ENCODE data around the gene CNTNAP3B. TPM values are rescaled to one million over a fixed set of nuclear protein-coding genes. Genes with fewer than 3 reads are reported as not detected.
"Not testable (repeated sequence)": the region's sequence is repeated elsewhere in the genome, so short reads cannot be mapped to it uniquely, and the experiment has no call there.

Gene CNTNAP3B
- total RNA-seq, 2 experiments from 2014 or later: not detected

DNA sequence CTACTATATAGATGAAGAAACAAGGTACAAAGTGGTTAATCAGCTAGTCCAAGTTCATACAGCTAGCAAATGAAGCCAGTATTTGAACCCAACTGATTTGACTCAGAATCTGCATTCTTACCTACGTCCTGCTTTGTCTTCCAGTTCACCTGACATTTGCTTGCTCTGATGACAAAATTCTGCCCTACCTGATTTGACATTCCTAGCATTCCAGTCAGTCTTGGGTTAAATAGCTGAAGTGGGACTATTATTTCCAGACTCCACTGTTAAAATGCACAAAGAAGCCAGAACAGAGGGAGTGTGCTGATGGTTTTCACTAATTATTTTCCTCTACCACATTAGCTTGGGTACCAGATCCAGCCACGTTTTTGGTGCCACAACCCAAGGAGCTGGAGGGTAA is 78.5 kb downstream of the CNTNAP3B start:
- not testable (repeated sequence) for H3K4me3 Mint-ChIP-seq, H3K36me3 Mint-ChIP-seq

DNA sequence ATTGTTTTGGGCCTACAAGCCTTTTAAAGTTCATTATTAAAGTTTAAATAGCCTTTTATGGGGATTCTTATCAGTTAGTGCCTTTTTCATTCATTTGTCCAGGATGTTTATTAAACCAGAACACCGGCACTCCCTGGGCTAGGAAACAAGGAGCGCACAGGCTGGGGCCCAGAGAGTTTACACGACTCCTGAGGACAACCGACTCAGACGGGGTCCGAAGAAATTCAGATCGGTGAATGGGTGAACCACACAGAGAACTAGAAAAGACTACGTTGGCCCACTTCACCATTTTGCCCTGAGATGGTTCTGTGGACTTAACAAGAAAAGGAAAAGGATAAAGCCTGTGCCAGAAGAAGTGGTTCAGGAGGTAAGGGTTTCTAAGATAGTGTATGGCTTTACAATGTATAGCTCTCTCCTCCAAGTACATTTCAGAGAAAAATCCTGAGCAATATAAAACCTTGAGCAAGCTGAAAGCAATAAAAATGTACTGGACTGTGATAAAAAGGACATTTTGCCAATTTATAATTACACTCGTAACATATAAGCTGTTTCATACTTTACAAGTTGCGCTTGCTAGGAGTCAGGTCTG is 84.7 kb downstream of the CNTNAP3B start:
- H3K27ac Mint-ChIP-seq; intact Hi-C loops (cut with micrococcal nuclease); CTCF ChIA-PET; H3K9me3 Mint-ChIP-seq; H3K4me3 Mint-ChIP-seq; POLR2A ChIA-PET; H3K27me3 Mint-ChIP-seq; H3K36me3 Mint-ChIP-seq; DNase-seq; H3K4me1 Mint-ChIP-seq (ENCODE audit: low read depth): not testable (repeated sequence)

More for the DNA sequence above, 78.5 kb downstream of the CNTNAP3B start:
- DNase-seq; intact Hi-C loops (cut with micrococcal nuclease); H3K9me3 Mint-ChIP-seq; CTCF ChIA-PET; POLR2A ChIA-PET; H3K4me1 Mint-ChIP-seq (ENCODE audit: low read depth); H3K27ac Mint-ChIP-seq; H3K27me3 Mint-ChIP-seq: not testable (repeated sequence)

DNA sequence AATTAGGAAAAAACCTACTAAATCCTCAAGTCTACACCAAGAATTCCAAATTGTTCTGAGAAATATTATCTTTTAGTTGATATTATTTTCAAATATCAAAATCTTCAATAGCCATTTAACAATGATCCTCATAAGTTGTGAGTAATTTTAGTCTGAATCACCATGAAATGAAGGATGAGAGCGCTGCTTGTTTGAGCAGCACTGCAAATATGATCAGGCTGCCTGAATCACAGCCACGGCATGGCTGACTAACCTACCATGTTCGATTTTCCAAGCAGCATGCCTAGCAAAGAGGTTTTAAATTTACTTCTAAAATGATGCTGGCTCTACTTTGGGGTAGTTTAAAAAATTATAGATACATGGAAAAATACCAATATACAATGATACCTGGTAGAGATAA is 95.7 kb downstream of the CNTNAP3B start:
- CTCF ChIA-PET; H3K4me3 Mint-ChIP-seq; H3K4me1 Mint-ChIP-seq (ENCODE audit: low read depth); H3K27ac Mint-ChIP-seq; DNase-seq; H3K9me3 Mint-ChIP-seq; intact Hi-C loops (cut with micrococcal nuclease); H3K36me3 Mint-ChIP-seq; POLR2A ChIA-PET; H3K27me3 Mint-ChIP-seq: not testable (repeated sequence)

DNA sequence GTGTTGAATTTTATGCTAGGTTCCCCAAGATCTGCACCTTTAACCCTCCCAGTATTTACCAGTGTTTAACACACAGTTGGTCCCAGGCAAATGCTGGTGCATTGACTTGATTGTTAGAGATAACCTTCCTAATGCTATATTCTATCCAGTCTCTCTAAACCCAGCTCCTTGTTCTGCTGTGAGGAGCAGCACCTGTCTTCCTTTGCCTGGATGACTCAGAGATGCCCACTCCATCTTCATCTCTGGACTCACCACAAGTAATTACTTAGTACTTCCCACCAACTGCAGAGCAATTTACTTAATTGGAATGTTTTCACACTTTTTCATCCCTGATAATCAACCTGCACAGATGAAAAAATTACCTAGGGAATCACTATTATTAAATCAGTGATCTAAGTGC is 108.6 kb downstream of the CNTNAP3B start:
- H3K9me3 Mint-ChIP-seq; H3K4me1 Mint-ChIP-seq (ENCODE audit: low read depth); H3K4me3 Mint-ChIP-seq; DNase-seq; POLR2A ChIA-PET; H3K36me3 Mint-ChIP-seq; H3K27me3 Mint-ChIP-seq; CTCF ChIA-PET; intact Hi-C loops (cut with micrococcal nuclease); H3K27ac Mint-ChIP-seq: not testable (repeated sequence)

DNA sequence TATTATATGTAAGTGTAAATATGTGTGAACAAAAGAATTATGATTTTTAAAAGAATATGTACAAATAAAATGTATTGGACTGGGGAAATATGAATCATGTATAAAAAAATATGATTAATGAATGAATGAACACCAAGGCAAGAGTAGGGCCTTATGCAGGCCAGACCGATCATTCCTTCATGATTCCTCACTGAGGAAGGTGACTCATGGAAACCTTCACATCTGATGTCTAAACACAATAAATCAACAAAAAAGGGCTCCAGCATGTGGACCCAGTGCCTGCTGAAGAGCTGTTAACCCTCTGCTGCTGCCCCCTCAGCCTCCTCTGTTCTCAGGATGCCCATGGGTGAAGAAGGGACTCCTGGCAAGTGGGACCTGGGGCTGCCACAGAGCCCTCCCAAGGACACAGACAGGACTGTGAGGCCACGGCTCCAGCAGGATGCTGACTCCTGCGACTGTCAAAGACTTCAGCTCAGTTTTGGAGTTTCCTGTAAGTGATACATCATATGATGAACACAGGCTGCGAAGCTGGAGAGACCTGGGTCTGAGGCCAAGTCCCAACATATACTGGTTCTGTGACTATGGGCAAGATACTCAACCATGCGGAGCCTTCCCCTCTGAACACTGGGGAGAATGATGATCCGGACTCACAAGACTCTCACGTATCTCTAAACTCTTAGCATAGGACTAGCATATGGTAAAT is 110.9 kb downstream of the CNTNAP3B start:
- intact Hi-C loops (cut with micrococcal nuclease); H3K9me3 Mint-ChIP-seq; H3K4me1 Mint-ChIP-seq (ENCODE audit: low read depth); POLR2A ChIA-PET; H3K36me3 Mint-ChIP-seq; H3K4me3 Mint-ChIP-seq; H3K27me3 Mint-ChIP-seq; H3K27ac Mint-ChIP-seq; DNase-seq; CTCF ChIA-PET: not testable (repeated sequence)

DNA sequence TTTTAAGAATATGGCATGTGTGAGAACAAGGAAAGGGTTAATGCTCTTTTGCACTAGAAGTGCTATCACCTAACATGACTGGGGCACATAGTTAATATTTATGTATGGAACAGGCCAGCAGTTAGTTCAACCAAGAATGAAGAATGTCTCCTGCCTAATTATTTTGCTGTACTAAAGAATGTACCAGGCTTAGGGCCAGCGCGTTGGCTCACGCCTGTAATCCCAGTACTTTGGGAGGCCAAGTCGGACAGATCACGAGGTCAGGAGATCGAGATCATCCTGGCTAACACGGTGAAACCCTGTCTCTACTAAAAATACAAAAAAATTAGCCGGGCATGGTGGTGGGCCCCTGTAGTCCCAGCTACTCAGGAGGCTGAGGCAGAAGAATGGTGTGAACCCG is 114.9 kb downstream of the CNTNAP3B start:
- H3K4me1 Mint-ChIP-seq (ENCODE audit: low read depth); H3K27ac Mint-ChIP-seq; H3K4me3 Mint-ChIP-seq; CTCF ChIA-PET; DNase-seq; H3K27me3 Mint-ChIP-seq; H3K9me3 Mint-ChIP-seq; POLR2A ChIA-PET; intact Hi-C loops (cut with micrococcal nuclease); H3K36me3 Mint-ChIP-seq: not testable (repeated sequence)

DNA sequence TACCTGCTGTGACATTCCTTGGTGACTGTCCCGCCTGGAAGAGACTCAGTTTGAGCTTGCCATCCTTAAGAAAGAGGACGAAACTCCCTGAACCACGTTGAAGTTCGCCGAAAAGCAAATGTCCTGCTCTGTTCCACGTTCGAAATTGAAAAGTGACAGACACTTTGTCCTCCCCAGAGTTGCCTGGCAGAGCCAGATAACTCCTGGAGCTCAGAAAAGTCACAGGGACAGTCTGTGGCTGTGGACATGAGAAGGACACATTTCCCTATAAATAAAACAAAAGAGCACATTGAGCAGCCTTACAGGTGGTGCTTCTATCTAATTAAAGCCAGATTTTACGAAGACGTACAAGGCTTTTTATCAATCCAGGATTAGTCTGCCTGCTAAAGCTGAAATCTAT is 137.6 kb downstream of the CNTNAP3B start:
- intact Hi-C loops (cut with micrococcal nuclease); H3K4me1 Mint-ChIP-seq (ENCODE audit: low read depth); H3K36me3 Mint-ChIP-seq; H3K27me3 Mint-ChIP-seq; CTCF ChIA-PET; H3K4me3 Mint-ChIP-seq; H3K9me3 Mint-ChIP-seq; POLR2A ChIA-PET; DNase-seq; H3K27ac Mint-ChIP-seq: not testable (repeated sequence)

DNA sequence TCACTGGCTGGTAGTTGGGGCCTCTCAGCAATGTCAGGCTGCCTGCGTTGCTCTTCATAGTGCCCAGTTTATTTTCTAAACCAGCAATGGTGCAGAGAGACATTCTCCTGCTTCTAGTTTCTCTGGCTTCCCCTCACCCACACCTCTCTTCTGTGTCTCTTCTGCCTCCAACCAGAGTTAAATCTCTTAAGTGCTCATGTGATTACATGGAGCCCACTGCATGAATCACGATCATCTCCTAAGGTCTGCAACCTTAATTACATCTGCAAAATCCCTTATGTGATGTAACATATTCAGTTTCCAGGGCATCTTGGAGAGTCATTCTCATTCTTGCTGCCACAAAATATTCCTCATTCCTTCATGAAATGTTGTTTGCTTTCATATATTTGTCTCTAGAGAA is 149.0 kb downstream of the CNTNAP3B start:
- H3K4me3 Mint-ChIP-seq; CTCF ChIA-PET; H3K4me1 Mint-ChIP-seq (ENCODE audit: low read depth); H3K9me3 Mint-ChIP-seq; POLR2A ChIA-PET; H3K27me3 Mint-ChIP-seq; H3K27ac Mint-ChIP-seq; DNase-seq; intact Hi-C loops (cut with micrococcal nuclease); H3K36me3 Mint-ChIP-seq: not testable (repeated sequence)

DNA sequence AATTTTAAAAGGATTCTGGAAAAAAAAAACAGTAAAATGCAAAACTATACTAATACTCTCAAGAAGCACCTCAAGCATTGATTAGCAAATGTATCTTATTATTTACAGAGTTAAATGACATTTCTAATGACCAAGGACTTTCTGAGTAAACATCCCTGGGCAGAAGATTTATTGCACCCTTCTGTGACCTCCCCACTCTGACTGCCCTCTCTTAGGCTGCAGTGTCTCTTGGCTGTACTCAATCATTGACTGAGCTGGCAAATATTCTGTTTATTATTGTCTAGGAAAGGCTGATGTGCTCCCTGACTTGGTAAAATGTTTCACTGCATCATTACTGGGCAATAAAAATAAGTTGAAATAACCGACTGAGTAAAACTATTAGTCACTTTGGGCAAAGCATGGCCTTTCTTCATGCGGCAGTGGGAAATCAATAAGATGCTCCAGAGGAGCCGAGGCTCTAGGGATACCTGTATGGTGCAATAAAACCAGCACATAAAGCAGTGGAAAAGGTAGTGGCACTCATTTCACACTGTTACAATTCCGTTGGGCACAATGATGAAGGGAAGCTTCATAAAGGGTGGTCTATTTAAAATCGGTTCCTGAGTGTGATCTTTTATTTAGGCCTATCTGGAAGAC is 151.1 kb downstream of the CNTNAP3B start:
- CTCF ChIA-PET; POLR2A ChIA-PET; H3K4me1 Mint-ChIP-seq (ENCODE audit: low read depth); H3K27me3 Mint-ChIP-seq; H3K4me3 Mint-ChIP-seq; DNase-seq; H3K9me3 Mint-ChIP-seq; H3K27ac Mint-ChIP-seq; intact Hi-C loops (cut with micrococcal nuclease); H3K36me3 Mint-ChIP-seq: not testable (repeated sequence)

DNA sequence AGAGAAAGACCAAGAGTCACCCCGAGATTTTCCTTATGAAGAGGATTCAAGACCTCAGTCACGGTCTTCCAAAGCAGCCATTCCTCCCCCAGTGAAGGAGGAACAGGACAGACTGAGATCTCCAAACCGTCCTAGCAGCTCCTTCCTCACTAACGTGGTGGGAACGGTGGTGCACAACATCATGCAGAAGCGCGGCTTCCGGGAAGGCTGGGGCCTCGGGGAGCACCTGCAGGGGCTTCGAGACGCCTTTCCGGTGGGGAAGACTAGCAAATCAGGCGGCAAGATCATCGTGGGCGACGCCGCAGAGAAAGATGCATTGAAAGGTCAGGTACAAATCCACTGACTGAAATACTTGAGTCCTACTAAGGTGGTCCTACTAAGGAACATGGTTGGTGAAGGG is 154.3 kb downstream of the CNTNAP3B start:
- DNase-seq; H3K27me3 Mint-ChIP-seq; H3K36me3 Mint-ChIP-seq; POLR2A ChIA-PET; H3K27ac Mint-ChIP-seq; H3K4me1 Mint-ChIP-seq (ENCODE audit: low read depth); intact Hi-C loops (cut with micrococcal nuclease); CTCF ChIA-PET; H3K9me3 Mint-ChIP-seq; H3K4me3 Mint-ChIP-seq: not testable (repeated sequence)

DNA sequence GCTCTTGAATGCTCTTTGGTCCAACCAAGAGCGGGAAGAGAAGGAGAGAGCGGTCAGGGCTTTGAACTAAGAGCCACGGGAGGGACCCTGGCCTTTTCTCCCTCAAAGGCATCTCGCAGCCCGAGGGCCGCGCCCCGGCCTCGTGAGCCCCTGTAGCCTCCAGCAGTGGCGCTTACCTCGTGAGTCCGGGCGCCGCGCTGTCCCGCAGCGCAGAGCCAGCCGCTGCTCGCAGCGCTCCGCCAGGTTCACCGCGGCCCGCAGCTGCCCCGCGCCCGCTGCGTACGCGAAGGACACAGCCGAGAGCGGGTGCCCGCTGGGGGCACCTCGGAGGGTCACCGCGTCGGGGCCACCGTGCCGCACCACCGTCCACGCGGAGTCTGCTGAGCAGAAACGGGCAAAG is 176.2 kb downstream of the CNTNAP3B start:
- H3K9me3 Mint-ChIP-seq; H3K27ac Mint-ChIP-seq; intact Hi-C loops (cut with micrococcal nuclease); CTCF ChIA-PET; H3K4me1 Mint-ChIP-seq (ENCODE audit: low read depth); H3K27me3 Mint-ChIP-seq; H3K4me3 Mint-ChIP-seq; POLR2A ChIA-PET; H3K36me3 Mint-ChIP-seq; DNase-seq: not testable (repeated sequence)

DNA sequence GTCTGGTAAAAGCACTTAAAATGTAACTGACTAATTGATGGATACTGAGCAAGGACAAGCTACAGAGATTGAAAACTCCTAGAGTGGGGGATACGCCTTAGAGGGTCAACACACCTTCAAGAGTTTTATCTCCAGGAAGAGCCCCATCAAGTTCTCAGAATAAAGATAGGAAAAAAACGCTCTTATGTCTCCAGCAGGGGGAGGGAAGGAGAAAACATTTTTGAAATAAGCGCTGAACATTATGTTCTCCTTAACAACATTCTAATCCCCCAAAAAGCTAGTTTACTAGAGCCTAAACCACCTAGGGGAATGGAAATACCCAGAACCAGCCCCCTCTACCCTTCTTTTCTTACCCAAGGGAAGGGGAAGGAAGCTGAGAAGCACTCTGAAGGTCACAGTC is 187.5 kb downstream of the CNTNAP3B start:
- CTCF ChIA-PET; H3K4me1 Mint-ChIP-seq (ENCODE audit: low read depth); intact Hi-C loops (cut with micrococcal nuclease); H3K4me3 Mint-ChIP-seq; H3K36me3 Mint-ChIP-seq; H3K9me3 Mint-ChIP-seq; DNase-seq; H3K27me3 Mint-ChIP-seq; POLR2A ChIA-PET; H3K27ac Mint-ChIP-seq: not testable (repeated sequence)

DNA sequence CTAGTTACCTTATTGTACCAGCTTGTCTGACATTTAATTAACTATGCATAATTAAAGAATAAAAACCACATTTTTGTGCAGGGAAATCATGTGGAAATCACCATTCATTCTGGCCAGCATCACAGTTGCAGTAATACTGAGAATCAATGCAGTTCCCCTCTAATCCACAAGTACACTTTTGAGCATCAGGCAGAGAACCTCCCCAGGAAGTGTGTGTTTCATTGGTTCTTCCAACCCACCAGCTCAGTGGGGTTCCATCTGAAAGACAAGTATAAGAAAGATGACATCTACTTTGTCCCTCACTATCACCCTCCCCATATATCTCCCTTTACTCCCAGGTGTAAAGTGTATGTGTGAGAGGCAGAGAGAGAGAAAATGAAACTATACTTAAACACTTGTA is 191.1 kb downstream of the CNTNAP3B start:
- intact Hi-C loops (cut with micrococcal nuclease); H3K27me3 Mint-ChIP-seq; DNase-seq; H3K36me3 Mint-ChIP-seq; H3K4me3 Mint-ChIP-seq; H3K27ac Mint-ChIP-seq; POLR2A ChIA-PET; H3K9me3 Mint-ChIP-seq; CTCF ChIA-PET; H3K4me1 Mint-ChIP-seq (ENCODE audit: low read depth): not testable (repeated sequence)

All from activated CD4-positive, alpha-beta memory T cell treated with anti-CD3 and anti-CD28 coated beads for 36 hours (primary cell).